ENCODE data around the gene XYLT1. TPM values are rescaled to one million over a fixed set of nuclear protein-coding genes. Genes with fewer than 3 reads are reported as not detected.

The XYLT1 gene
- total RNA-seq, 1 experiment from 2014 or later = 7.5 TPM

- H3K9me3 Mint-ChIP-seq (ENCODE audit: low read depth, unreplicated experiment) = no peaks in the 10 kb centered on the region
- no peak for TF ChIP-seq CTCF (IDR thresholded peaks at IDR 0.05; ENCODE audit: unreplicated experiment)
- no peaks in the 10 kb centered on the region for H3K27me3 Mint-ChIP-seq (ENCODE audit: unreplicated experiment)
- intact Hi-C loops (cut with micrococcal nuclease; ENCODE audit: unreplicated experiment) = loop anchor here (10.0 kb wide), 1 partner anchor 158 kb away; no protein-coding TSS in a partner anchor
- H3K4me3 Mint-ChIP-seq (ENCODE audit: low read depth, unreplicated experiment) = no peak overlapping the region
- no peak overlapping the region for H3K27ac Mint-ChIP-seq (ENCODE audit: unreplicated experiment)
- no peaks in the 10 kb centered on the region for H3K36me3 Mint-ChIP-seq (ENCODE audit: insufficient read depth, unreplicated experiment)
- DNase-seq = no peak
- H3K4me1 Mint-ChIP-seq (ENCODE audit: low read depth, unreplicated experiment) = peaks cover 21% of the 10 kb centered on the region
- BruUV-seq (replicated peaks) = no TSS peak
- CTCF ChIA-PET = no interaction called here
Observed at GRCh38 chr16:17372386-17372785, 98.4 kb downstream of the XYLT1 start.

DNA sequence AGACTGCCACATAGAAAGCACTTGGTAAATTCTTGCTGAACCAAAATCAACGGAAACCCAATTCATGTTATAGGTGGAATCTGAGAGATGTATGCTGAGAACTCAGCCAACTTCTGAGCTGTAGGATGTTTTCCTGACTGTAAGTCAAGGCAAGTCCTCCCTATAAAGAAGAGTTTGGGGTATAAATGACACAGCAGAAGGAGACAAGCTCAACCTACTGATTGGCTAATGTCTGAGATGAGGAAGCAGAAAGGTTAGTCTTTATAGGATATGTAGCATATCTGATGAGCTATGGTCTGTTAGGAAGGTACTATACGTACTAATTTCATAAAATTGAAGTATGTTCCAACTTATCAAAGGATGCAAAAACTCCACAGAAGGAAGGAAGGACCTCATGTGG lies 99.5 kb downstream of the XYLT1 start:
- CTCF ChIA-PET = no interaction called here
- no peak for DNase-seq
- BruUV-seq (replicated peaks) = no TSS peak
- Mint-ChIP-seq H3K4me1 (ENCODE audit: low read depth, unreplicated experiment) (peaks cover 21% of the 10 kb centered on the region), H3K27ac (ENCODE audit: unreplicated experiment) (no peak overlapping the region), H3K4me3 (ENCODE audit: low read depth, unreplicated experiment) (no peak overlapping the region), H3K9me3 (ENCODE audit: low read depth, unreplicated experiment) (no peaks in the 10 kb centered on the region), H3K36me3 (ENCODE audit: insufficient read depth, unreplicated experiment) (no peaks in the 10 kb centered on the region), H3K27me3 (ENCODE audit: unreplicated experiment) (no peaks in the 10 kb centered on the region)
- intact Hi-C loops (cut with micrococcal nuclease; ENCODE audit: unreplicated experiment) = loop anchor here (10.0 kb wide), 1 partner anchor 156 kb away; no protein-coding TSS in a partner anchor
- TF ChIP-seq CTCF (IDR thresholded peaks at IDR 0.05; ENCODE audit: unreplicated experiment) = no peak

DNA sequence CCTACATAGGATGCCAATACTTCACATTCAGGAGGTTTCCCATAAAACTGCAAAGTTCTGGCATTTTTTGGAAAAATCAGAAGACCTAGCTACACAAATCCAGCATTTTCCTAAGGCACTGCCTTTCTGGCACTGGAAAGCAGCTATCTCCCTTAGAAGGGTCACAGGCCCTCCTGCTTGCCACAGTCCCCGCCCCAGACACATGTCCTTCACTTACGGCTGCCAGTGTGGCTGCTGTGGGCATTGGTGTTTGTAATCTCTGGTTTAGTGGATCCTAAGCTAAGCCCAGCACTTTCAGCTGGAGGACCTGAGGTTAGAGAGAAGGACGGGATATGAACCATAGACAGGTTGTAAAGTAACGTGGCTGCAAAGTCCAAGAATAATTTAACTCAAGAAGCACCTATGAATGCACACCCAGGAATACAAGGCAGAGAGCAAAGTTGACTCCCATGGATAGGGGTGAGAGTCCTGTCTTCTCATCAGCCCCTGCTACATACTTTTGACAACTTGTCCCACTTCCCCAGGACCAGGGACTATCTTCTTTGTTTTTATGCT lies 100.0 kb downstream of the XYLT1 start:
- no peak for DNase-seq
- BruUV-seq (replicated peaks) = no TSS peak

GRCh38 chr16:17370223-17370707 lies 100.5 kb downstream of the XYLT1 start:
- no peak for TF ChIP-seq CTCF (IDR thresholded peaks at IDR 0.05; ENCODE audit: unreplicated experiment)
- Mint-ChIP-seq H3K27ac (ENCODE audit: unreplicated experiment) (no peak overlapping the region), H3K4me3 (ENCODE audit: low read depth, unreplicated experiment) (no peak overlapping the region), H3K27me3 (ENCODE audit: unreplicated experiment) (no peaks in the 10 kb centered on the region), H3K4me1 (ENCODE audit: low read depth, unreplicated experiment) (peaks cover 19% of the 10 kb centered on the region), H3K36me3 (ENCODE audit: insufficient read depth, unreplicated experiment) (no peaks in the 10 kb centered on the region), H3K9me3 (ENCODE audit: low read depth, unreplicated experiment) (no peaks in the 10 kb centered on the region)
- no peak for DNase-seq
- CTCF ChIA-PET = no interaction called here
- intact Hi-C loops (cut with micrococcal nuclease; ENCODE audit: unreplicated experiment) = loop anchor here (10.0 kb wide), 1 partner anchor 155 kb away; no protein-coding TSS in a partner anchor
- BruUV-seq (replicated peaks) = no TSS peak

More for the DNA sequence above, 100.0 kb downstream of the XYLT1 start:
- Mint-ChIP-seq H3K36me3 (ENCODE audit: insufficient read depth, unreplicated experiment) (no peaks in the 10 kb centered on the region), H3K27me3 (ENCODE audit: unreplicated experiment) (no peaks in the 10 kb centered on the region), H3K27ac (ENCODE audit: unreplicated experiment) (no peak overlapping the region), H3K9me3 (ENCODE audit: low read depth, unreplicated experiment) (no peaks in the 10 kb centered on the region), H3K4me3 (ENCODE audit: low read depth, unreplicated experiment) (no peak overlapping the region), H3K4me1 (ENCODE audit: low read depth, unreplicated experiment) (peaks cover 21% of the 10 kb centered on the region)
- no peak for TF ChIP-seq CTCF (IDR thresholded peaks at IDR 0.05; ENCODE audit: unreplicated experiment)
- intact Hi-C loops (cut with micrococcal nuclease; ENCODE audit: unreplicated experiment) = loop anchor here (10.0 kb wide), 1 partner anchor 156 kb away; no protein-coding TSS in a partner anchor
- CTCF ChIA-PET = no interaction called here
